Activated naive CD8-positive, alpha-beta T cell (primary cell): ENCODE results near the gene MYRIP.

Experiments
- H3K27ac Mint-ChIP-seq: one replicate; pipeline ENCODE4 v1.8.0; 2021; ENCODE audit warnings: mixed read lengths
- H3K27me3 Mint-ChIP-seq: one replicate; pipeline ENCODE4 v1.8.0; 2021; ENCODE audit warnings: mixed read lengths
- H3K36me3 Mint-ChIP-seq: one replicate; pipeline ENCODE4 v1.8.0; 2021; ENCODE audit warnings: mixed read lengths
- H3K4me1 Mint-ChIP-seq: one replicate; pipeline ENCODE4 v1.8.0; 2021; ENCODE audit warnings: low read depth, mixed read lengths
- H3K4me3 Mint-ChIP-seq: one replicate; pipeline ENCODE4 v1.8.0; 2021; ENCODE audit warnings: mild to moderate bottlenecking, mixed read lengths
- H3K9me3 Mint-ChIP-seq: one replicate; pipeline ENCODE4 v1.8.0; 2021; ENCODE audit warnings: low read depth, mixed read lengths

MYRIP gene

DNA sequence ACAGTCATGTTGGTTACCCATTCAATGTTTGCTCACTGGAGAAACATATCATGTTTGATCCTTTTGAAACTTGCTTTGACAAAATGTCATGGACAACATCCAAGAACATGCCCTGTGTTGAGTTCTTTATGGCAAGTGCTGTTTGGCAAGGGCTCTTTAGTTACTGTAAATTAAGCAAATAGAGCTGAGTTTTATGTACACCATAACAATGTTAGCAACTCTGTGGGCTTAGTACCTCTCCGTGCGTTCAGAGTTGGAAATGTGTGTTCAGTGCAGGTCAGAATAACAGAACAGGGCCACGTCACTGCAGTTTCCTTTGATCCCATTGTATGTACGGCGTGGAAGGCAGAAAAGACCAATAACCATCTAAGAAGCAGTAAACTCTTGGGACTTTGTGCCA is 132.5 kb downstream of the MYRIP start:
- no peaks in the 10 kb centered on the region for H3K36me3 Mint-ChIP-seq
- H3K27ac Mint-ChIP-seq: no peak overlapping the region
- no peaks in the 10 kb centered on the region for H3K4me1 Mint-ChIP-seq
- H3K27me3 Mint-ChIP-seq: peaks cover 3% of the 10 kb centered on the region
- H3K9me3 Mint-ChIP-seq: no peaks in the 10 kb centered on the region
- H3K4me3 Mint-ChIP-seq: no peak overlapping the region

DNA sequence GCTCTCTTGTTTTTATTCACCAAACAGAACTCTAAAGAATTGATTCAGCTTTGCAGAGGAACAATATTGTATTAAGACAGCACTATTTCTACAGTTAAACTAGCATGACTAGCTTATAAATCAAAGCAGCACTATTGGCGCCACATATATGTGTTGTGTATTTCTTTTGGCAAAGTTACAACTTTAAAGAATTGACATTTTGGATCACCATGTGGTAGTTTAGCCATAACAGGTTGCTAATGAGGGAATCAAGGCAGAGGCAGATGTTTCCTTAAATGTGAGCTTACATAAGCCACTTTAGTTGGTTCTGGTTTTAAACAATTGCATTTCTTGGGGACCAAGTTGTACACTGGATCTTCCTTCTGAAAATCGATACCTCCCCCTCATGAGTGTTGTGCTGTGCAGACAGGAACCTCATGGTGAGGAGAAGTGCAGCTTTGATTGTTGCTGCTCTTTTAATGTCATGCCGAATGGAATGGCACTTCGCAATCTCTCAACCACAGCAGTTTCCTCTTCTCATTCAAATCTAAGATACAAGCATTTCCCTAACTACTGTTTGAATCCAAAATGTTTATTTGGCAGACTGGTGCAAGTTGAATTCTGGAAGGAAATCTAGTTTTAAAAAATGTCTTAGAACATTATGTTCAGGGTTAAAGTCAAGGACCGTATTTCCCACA is 151.2 kb downstream of the MYRIP start:
- no peaks in the 10 kb centered on the region for H3K36me3 Mint-ChIP-seq
- no peak overlapping the region for H3K27ac Mint-ChIP-seq
- no peaks in the 10 kb centered on the region for H3K4me1 Mint-ChIP-seq
- no peak overlapping the region for H3K4me3 Mint-ChIP-seq
- no peaks in the 10 kb centered on the region for H3K27me3 Mint-ChIP-seq
- no peaks in the 10 kb centered on the region for H3K9me3 Mint-ChIP-seq

DNA sequence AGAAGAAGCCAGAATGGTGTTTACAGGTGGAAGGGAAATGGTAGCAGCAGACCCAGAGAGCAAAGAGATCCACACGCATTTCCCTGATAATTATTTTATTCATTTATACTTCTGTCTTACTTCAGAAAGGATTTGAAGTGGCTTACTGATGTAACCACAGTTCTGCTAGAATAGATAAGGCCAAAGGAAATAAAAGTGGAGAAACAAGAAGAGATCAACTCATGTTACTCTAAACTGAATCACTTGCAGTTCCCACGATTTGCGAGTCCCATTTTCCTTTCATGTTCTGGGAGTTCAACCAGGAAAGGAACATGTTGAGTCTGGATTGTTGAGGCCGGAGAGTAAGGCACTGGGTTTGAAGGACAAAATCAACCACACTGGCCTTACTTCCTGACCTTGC is 151.8 kb downstream of the MYRIP start:
- no peaks in the 10 kb centered on the region for H3K9me3 Mint-ChIP-seq
- no peaks in the 10 kb centered on the region for H3K27me3 Mint-ChIP-seq
- no peaks in the 10 kb centered on the region for H3K36me3 Mint-ChIP-seq
- H3K27ac Mint-ChIP-seq: no peak overlapping the region
- H3K4me1 Mint-ChIP-seq: no peaks in the 10 kb centered on the region
- no peak overlapping the region for H3K4me3 Mint-ChIP-seq

DNA sequence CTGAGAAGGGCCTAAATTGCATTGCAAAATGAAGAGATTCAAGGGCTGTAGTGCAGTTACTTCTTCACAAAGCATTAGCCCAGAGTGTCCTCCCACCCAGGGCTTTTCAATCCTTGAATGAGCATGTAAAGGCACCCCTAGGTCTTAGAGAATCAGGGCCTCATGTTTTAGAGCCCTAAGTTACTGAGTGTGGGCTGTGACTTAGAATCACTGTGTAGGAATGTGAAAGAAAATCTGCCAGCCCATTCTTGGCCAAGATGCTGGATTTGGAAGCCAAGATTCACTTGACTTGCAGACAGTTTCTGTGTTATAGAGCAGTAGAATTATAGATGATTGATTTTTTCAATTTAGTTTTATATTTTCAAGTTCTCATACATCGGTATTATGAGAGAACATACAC is 153.2 kb downstream of the MYRIP start:
- no peaks in the 10 kb centered on the region for H3K9me3 Mint-ChIP-seq
- no peak overlapping the region for H3K27ac Mint-ChIP-seq
- no peaks in the 10 kb centered on the region for H3K4me1 Mint-ChIP-seq
- no peaks in the 10 kb centered on the region for H3K27me3 Mint-ChIP-seq
- no peaks in the 10 kb centered on the region for H3K36me3 Mint-ChIP-seq
- H3K4me3 Mint-ChIP-seq: no peak overlapping the region

DNA sequence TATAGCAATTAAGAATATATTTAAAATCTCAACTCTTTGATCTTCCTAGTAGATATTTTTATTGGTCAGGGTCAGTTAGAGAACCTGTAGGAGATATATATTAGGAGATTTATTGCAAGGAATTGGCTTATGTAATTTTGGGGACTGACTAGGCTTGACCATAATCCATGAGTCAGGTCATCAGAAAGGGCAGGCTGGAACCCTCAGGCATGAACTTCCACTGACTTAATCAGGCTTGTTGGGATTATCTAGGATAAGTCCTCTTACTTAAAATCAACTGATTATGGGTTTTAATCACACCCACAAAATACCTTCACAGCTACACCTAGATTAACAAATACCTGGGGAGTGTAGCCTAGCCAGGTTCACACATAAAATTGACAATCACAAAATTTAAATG is 156.1 kb downstream of the MYRIP start:
- Mint-ChIP-seq H3K4me3 (no peak overlapping the region), H3K4me1 (no peaks in the 10 kb centered on the region), H3K9me3 (no peaks in the 10 kb centered on the region), H3K36me3 (no peaks in the 10 kb centered on the region), H3K27ac (no peak overlapping the region), H3K27me3 (no peaks in the 10 kb centered on the region)

DNA sequence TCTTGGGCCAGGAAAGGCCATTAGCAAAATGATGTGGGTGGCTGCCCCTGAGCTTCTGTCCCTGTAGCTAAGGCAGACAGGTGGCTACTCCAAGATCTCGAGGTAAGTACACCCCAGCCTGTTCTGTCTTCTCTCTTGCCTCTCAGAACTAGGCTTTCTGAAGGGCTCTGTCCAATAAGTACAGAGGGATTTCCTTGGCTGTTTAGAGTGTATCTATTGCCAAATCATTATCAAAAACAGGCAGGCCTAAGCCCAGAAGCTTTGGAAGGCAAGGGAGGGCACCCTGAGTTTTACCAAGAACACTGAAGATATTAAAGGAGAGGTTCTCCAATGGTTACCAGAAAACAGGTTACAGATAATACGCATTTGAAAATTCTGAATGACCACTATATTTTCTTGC is 156.6 kb downstream of the MYRIP start:
- H3K4me3 Mint-ChIP-seq: no peak overlapping the region
- peaks cover 4% of the 10 kb centered on the region for H3K27me3 Mint-ChIP-seq
- no peaks in the 10 kb centered on the region for H3K9me3 Mint-ChIP-seq
- no peak overlapping the region for H3K27ac Mint-ChIP-seq
- H3K36me3 Mint-ChIP-seq: no peaks in the 10 kb centered on the region
- H3K4me1 Mint-ChIP-seq: no peaks in the 10 kb centered on the region

DNA sequence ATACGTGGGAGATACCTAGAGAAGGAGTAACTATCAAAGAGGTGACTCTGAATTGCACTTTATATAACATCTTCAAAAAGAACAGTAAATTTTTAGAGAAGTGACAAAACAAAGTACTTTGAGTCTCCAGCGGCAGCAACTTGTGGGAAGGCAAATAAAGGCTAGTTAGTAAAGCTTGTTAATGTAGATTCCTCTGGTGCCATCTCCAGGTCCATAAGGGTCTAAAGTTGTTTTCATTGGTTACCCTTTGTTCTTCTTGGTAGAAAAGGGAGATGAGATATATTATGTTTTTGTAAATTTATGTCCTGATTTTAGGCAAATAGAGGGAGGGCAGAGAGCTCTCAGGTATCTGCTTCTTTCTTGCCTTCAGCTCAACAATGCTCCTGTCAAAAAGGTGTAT is 161.6 kb downstream of the MYRIP start:
- Mint-ChIP-seq H3K9me3 (no peaks in the 10 kb centered on the region), H3K27ac (no peak overlapping the region), H3K27me3 (peaks cover 9% of the 10 kb centered on the region), H3K4me1 (no peaks in the 10 kb centered on the region), H3K4me3 (no peak overlapping the region), H3K36me3 (no peaks in the 10 kb centered on the region)

DNA sequence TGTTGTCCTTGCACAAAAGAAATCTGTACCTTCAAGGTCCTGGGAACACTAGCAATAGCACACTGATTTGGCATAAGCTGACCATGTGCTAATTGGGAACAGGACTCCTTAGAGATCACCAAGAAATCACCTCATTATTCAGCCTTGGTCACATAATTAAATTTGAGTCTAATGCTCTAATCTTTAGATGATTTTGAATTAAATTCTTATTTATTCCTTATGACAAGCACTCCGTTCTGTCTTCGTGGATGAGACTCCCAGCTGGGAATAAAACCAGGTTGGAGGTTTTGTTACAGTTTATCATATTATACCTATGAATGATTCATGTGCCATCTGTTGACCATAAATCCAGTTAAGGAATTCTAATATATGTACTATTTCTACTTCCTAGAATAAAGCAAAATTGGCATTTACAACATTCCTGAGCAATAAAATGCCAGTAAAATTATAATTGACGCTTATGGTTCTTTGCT is 162.2 kb downstream of the MYRIP start:
- H3K27me3 Mint-ChIP-seq: peaks cover 9% of the 10 kb centered on the region
- no peak overlapping the region for H3K27ac Mint-ChIP-seq
- H3K36me3 Mint-ChIP-seq: no peaks in the 10 kb centered on the region
- H3K9me3 Mint-ChIP-seq: no peaks in the 10 kb centered on the region
- no peak overlapping the region for H3K4me3 Mint-ChIP-seq
- no peaks in the 10 kb centered on the region for H3K4me1 Mint-ChIP-seq

DNA sequence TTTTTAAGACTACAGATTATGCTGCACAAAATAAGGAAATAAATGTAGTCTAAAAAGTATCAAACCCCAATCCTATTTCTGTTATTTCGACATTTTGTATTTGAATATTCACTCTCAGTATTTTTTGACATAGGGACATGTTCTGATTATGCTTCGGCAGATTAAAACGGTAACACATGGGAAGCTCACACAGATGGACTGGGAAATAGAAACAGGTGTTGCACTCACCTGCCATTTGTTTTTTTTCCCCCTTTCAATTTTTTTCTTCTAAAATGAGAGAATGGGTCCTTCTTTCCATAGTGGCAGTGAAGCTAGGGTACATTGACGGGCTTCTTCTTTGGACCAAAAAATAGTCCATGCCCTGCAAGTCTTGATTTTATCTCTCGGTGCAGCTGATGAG is 163.1 kb downstream of the MYRIP start:
- Mint-ChIP-seq H3K4me3 (no peak overlapping the region), H3K27ac (no peak overlapping the region), H3K9me3 (no peaks in the 10 kb centered on the region), H3K27me3 (peaks cover 9% of the 10 kb centered on the region), H3K36me3 (no peaks in the 10 kb centered on the region), H3K4me1 (no peaks in the 10 kb centered on the region)

DNA sequence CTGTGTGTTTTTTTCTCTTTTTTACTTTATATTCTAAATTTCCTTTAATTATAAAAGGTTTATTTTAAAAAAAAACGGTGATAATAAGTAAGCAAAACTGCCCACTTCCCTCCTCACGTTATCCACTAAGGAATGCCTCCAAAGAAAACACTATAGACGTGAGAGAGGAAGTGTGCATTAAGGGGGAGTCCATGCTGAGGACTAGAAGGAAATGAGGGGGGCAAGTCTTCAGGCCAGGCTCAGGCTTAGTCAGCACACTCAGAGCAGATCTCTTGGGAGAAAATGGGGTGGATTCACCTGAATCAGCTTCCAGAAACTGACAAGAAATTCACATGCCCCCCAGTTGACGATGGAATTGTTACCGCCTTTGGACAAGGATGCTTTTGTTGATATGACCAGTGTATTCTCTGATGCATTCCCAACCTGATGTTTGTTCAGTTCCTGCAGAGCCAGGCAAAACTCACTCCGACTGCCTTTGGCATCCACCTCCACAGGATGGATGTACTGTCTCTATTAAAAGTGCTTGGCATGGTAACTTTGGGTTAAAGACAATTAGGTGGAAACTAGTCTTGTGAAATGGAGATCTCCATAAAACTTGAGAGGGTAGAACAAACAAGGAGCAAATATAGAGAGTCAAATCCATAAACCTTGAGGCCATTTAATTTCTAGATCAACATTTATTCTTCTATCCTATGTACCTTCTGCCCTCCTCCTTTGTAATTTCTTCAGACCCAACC is 167.8 kb downstream of the MYRIP start:
- Mint-ChIP-seq H3K4me1 (no peaks in the 10 kb centered on the region), H3K9me3 (no peaks in the 10 kb centered on the region), H3K4me3 (no peak overlapping the region), H3K27ac (no peak overlapping the region), H3K36me3 (no peaks in the 10 kb centered on the region), H3K27me3 (peaks cover 5% of the 10 kb centered on the region)

DNA sequence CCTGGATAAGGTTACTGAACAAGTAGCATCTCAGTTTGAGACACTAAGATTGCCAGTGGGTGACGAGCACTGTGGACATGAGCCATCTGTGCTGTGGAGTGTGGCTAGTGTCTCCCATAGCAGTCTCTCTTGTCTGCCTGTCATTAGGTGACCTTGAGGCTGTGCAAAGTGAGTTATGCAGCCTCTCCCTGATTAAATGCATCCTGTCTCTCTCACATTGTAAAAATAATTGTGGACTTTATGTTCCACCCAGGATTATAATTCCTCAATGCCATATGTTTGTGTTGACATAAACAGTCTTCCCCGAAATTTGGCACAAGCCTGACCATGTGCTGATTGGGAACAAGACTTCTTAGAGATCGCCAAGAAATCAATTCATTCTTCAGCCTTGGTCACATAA is 168.9 kb downstream of the MYRIP start:
- Mint-ChIP-seq H3K4me3 (no peak overlapping the region), H3K27me3 (no peaks in the 10 kb centered on the region), H3K27ac (no peak overlapping the region), H3K9me3 (no peaks in the 10 kb centered on the region), H3K36me3 (no peaks in the 10 kb centered on the region), H3K4me1 (no peaks in the 10 kb centered on the region)

DNA sequence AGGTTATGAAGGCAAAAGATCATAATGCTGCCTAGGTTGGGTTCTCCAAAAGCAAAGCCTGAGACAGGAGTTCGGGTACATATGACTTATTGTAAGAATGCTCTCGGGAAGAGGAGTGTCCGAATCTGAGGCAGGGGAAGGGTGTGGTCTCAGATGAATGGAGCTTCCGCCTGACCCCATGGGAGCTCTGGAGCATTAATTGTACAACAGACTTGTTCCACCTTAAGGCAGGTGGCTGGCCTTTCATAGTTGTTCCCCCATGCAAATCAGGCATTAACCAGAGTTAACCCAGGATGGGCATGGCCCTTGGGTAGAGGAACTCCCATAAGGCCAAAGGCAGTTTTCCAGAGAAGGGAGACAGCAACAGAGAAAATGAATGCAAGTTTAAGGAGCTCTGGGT is 170.6 kb downstream of the MYRIP start:
- no peaks in the 10 kb centered on the region for H3K36me3 Mint-ChIP-seq
- H3K4me3 Mint-ChIP-seq: no peak overlapping the region
- H3K9me3 Mint-ChIP-seq: no peaks in the 10 kb centered on the region
- no peak overlapping the region for H3K27ac Mint-ChIP-seq
- H3K27me3 Mint-ChIP-seq: no peaks in the 10 kb centered on the region
- no peaks in the 10 kb centered on the region for H3K4me1 Mint-ChIP-seq

DNA sequence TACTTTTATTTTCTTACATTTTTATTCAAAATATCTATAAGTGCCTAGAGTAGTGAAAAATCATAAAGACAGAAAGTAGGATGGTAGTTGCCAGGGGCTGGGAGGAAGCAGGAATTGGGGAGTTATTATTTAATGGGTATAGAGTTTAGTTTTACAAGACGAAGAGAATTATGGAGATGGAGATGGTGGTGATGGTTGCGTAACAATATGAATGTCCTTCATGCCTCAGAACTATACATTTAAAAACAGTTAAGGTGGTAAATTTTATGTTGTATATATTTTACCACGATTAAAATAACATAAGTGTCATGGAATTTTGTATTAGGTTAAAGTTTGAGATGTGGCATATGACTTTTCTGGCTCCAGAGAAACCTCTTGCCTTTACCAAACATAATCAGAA is 171.4 kb downstream of the MYRIP start:
- Mint-ChIP-seq H3K9me3 (no peaks in the 10 kb centered on the region), H3K4me3 (no peak overlapping the region), H3K36me3 (no peaks in the 10 kb centered on the region), H3K4me1 (no peaks in the 10 kb centered on the region), H3K27me3 (no peaks in the 10 kb centered on the region), H3K27ac (no peak overlapping the region)

DNA sequence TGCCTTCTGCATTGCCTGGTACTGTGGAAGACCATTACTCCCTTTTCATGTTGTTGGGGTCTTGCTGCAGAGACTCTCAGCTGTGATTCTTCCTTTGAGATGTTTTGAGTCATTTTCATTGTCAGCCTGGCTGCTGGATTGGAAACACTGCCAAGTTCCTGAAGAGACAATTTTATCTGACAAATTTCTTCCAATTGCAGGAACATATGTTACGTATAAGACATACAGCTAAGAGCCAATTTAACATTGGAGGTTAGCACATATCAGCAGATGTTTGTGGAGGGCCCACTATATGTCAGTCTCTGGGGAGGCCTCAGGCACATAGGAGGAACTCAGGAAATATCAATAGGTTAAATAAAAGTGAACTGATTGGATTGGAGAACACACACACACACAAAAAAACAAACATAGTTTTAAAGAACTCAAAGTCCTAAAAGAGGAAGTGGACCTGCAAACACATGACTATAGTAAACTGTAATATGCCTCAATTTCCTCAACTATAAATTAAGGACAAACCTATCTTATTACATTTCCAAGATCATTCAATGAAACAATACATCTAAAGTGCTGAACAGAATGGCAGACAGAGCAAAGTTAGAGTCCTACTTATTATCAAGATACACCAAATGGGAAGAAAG is 172.3 kb downstream of the MYRIP start:
- no peaks in the 10 kb centered on the region for H3K36me3 Mint-ChIP-seq
- no peak overlapping the region for H3K27ac Mint-ChIP-seq
- H3K4me1 Mint-ChIP-seq: no peaks in the 10 kb centered on the region
- H3K27me3 Mint-ChIP-seq: no peaks in the 10 kb centered on the region
- no peak overlapping the region for H3K4me3 Mint-ChIP-seq
- peaks cover 6% of the 10 kb centered on the region for H3K9me3 Mint-ChIP-seq

DNA sequence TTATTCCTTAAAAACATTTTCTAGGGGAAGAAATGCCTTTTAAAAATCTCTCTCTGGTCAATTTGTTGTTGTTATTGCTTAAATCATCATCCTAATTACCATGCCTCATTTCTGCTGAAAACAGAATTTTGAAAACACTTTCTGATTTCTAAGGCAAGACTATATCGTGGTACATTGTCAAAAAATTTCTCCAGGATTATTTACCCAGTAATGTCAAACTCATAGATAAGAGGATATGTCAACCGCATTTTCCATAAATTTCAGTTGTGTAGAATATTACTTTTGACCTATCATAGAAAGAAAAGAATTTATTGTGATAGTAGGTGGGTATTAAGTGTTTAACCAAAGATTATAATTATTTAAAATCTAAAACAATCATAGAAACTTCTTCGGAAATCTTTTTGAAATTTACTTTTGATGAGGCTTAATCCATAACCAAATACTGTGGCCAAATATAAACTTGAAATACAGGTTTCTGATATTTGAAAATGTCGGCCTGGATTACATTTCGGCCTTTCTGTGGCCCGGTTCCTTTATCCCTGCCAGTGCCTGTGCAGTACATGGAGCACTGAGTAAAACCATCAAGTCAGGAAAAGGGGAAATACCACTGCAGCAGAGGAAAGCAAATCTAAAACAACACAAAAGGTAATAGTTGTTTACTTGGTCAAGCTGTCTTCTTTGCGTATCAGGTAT is 173.4 kb downstream of the MYRIP start:
- Mint-ChIP-seq H3K4me1 (no peaks in the 10 kb centered on the region), H3K27ac (no peak overlapping the region), H3K27me3 (no peaks in the 10 kb centered on the region), H3K9me3 (peaks cover 6% of the 10 kb centered on the region), H3K36me3 (no peaks in the 10 kb centered on the region), H3K4me3 (no peak overlapping the region)
